Subcutaneous abdominal adipose tissue (tissue), 5 donors: ENCODE data around the gene MANEAL.
"Not testable (repeated sequence)": the region's sequence is repeated elsewhere in the genome, so short reads cannot be mapped to it uniquely, and the experiment has no call there.

Experiments
- H3K27ac ChIP-seq: one replicate; pipeline ENCODE4 v1.7.0; 2013; ENCODE audit warnings: low read depth, mild to moderate bottlenecking, inconsistent platforms, low read length, moderate library complexity
- H3K27me3 ChIP-seq, 5 donors: one replicate each; pipeline ENCODE4 v1.7.0; 2013; ENCODE audit warnings: low read length in 5 of 5, inconsistent platforms in 1 of 5; ENCODE audit not compliant: control insufficient read depth in 5 of 5, insufficient read depth in 4 of 5
- H3K36me3 ChIP-seq, 5 donors: one replicate each; pipeline ENCODE4 v1.7.0; 2013; ENCODE audit warnings: low read length in 5 of 5; ENCODE audit not compliant: control insufficient read depth in 5 of 5, insufficient read depth in 5 of 5
- H3K4me1 ChIP-seq, 5 donors: one replicate each; pipeline ENCODE4 v1.7.0; 2013; ENCODE audit warnings: low read length in 5 of 5, mild to moderate bottlenecking in 3 of 5, moderate library complexity in 1 of 5; ENCODE audit not compliant: control insufficient read depth in 5 of 5, insufficient read depth in 5 of 5
- H3K4me3 ChIP-seq, 5 donors: one replicate each; pipeline ENCODE4 v1.7.0; 2013; ENCODE audit warnings: low read length in 5 of 5, low read depth in 1 of 5
- H3K9ac ChIP-seq, 5 donors: one replicate each; pipeline ENCODE4 v1.7.0; 2013; ENCODE audit warnings: low read length in 5 of 5, mild to moderate bottlenecking in 4 of 5, moderate library complexity in 3 of 5
- H3K9me3 ChIP-seq, 5 donors: one replicate each; pipeline ENCODE4 v1.7.0; 2013; ENCODE audit warnings: low read length in 5 of 5; ENCODE audit not compliant: control insufficient read depth in 5 of 5
- donor health status: healthy.
- donor health status: healthy.
- donor health status: healthy.
- donor health status: healthy.
- donor health status: healthy.

The MANEAL gene

GRCh38 chr1:37761416-37762095 is 32.1 kb upstream of the MANEAL start:
- Histone ChIP-seq H3K4me3 (no peak overlapping the region), H3K27me3 (peaks cover 36 to 77% (median 55%) of the 10 kb centered on the region in 5 donors), H3K27ac (no peak overlapping the region), H3K9ac (no peak overlapping the region), H3K36me3 (no peaks in the 10 kb centered on the region), H3K4me1 (peaks cover 0 to 5% (median 0%) of the 10 kb centered on the region in 5 donors), H3K9me3 (peaks cover 0 to 3% (median 0%) of the 10 kb centered on the region in 5 donors)

- H3K36me3 ChIP-seq = no peaks in the 10 kb centered on the region
- peaks cover 0 to 5% (median 0%) of the 10 kb centered on the region in 5 donors for H3K4me1 ChIP-seq
- no peak overlapping the region for H3K9ac ChIP-seq
- H3K9me3 ChIP-seq = peaks cover 0 to 3% (median 0%) of the 10 kb centered on the region in 5 donors
- H3K27me3 ChIP-seq = peaks cover 42 to 80% (median 57%) of the 10 kb centered on the region in 5 donors
- H3K4me3 ChIP-seq = no peak overlapping the region
- no peak overlapping the region for H3K27ac ChIP-seq
These were observed 31.1 kb upstream of the MANEAL start for GRCh38 chr1:37762516-37762915.

DNA sequence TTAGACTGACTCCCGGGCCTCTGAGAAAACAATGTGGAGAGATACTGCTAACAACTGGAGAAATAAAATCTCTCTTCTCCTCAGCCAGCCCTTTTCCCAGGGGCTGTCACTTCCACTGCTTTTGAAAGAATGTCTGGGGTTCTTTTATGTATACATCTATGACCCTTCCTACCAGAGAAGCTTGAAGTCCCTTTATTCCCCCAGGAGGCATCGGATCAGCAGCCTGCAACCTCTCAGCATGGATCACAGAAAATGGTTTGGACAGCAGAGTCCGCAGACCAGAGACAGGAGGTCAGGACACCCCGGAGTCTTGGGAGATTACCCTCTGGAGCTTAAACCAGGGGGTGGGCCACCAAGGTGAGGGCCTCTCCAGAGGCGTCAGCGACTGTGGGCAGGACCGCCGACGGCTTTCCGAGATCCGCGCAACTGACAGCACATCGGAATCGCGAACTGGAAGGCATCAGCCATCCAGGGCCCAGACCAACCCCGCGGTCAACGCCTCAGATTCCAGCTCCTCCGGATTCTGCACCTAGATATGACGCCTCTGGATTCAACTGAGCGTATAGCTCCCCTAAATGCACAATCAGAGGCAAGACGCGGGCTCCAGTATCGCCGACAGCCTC is 29.7 kb upstream of the MANEAL start:
- H3K4me1 ChIP-seq = peaks cover 0 to 5% (median 0%) of the 10 kb centered on the region in 5 donors

DNA sequence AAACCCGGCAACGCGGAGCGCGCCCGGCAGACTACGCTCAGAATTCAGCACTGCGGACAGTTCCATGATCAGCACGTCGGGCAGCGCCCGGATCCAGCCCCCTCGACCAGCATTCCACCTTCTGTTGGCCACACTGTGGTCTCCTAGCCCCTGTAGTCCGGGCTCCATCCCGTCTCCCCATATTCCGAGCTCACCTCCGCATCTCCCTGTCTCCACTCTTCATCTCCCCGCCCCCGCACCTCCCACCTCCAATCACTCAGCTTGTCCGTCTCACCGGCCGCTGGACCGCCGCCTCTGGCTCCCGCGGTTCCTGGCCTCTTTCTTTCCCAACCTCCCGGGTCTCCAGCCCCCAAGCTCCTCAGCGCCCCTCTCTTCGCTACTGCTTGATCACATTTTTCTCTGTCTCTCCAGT is 29.2 kb upstream of the MANEAL start:
- H3K27ac ChIP-seq = no peak overlapping the region
- no peak overlapping the region for H3K4me3 ChIP-seq
- no peak overlapping the region for H3K9ac ChIP-seq
- no peaks in the 10 kb centered on the region for H3K36me3 ChIP-seq
- peaks cover 0 to 5% (median 0%) of the 10 kb centered on the region in 5 donors for H3K4me1 ChIP-seq
- H3K27me3 ChIP-seq = peaks cover 42 to 76% (median 52%) of the 10 kb centered on the region in 5 donors
- peaks cover 0 to 3% (median 0%) of the 10 kb centered on the region in 5 donors for H3K9me3 ChIP-seq

More for the DNA sequence above, 29.7 kb upstream of the MANEAL start:
- no peaks in the 10 kb centered on the region for H3K36me3 ChIP-seq
- H3K27ac ChIP-seq = no peak overlapping the region
- no peak overlapping the region for H3K4me3 ChIP-seq
- H3K27me3 ChIP-seq = peaks cover 42 to 81% (median 52%) of the 10 kb centered on the region in 5 donors
- no peak overlapping the region for H3K9ac ChIP-seq
- H3K9me3 ChIP-seq = peaks cover 0 to 3% (median 0%) of the 10 kb centered on the region in 5 donors

DNA sequence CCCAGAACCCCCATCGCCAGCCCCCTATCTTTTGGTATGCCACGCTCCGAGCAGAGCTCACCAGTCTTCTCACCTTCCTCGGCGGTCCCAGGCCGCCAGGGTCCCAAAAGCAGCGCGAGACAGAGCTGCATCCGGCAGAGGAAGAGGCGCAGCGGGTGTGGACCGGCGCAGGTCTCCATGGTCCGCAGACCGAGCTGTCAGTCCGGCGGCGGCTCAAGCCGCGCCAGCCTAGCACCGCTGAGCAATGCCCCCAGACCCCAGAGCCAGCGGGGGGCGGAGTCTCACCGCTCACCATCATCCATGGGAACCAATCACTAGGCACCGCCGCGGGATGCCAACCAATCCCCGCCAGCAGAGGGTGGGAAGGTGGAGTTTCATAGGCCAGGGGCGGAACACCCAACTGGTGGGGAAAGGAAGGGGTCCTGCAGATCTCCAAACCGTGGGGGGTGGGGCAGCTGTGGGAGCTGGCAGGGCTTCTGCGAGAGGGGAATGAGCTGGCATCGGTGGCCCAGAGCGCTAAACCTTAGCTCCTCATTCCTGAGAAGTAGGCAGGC is 28.7 kb upstream of the MANEAL start, which contains the start of gene EPHA10:
EPHA10 (minus strand) TSS at position 233 of the 554 bp plus-strand sequence; CDS start at position 179, 54 bp downstream.
- H3K4me1 ChIP-seq = peaks cover 0 to 5% (median 0%) of the 10 kb centered on the region in 5 donors
- H3K4me3 ChIP-seq = no peak within 1 kb of the TSS
- peaks cover 42 to 71% (median 52%) of the 10 kb centered on the region in 5 donors for H3K27me3 ChIP-seq
- H3K9me3 ChIP-seq = peaks cover 0 to 3% (median 0%) of the 10 kb centered on the region in 5 donors
- H3K9ac ChIP-seq = no peak within 1 kb of the TSS
- H3K36me3 ChIP-seq = no peaks in the 10 kb centered on the region
- H3K27ac ChIP-seq = no peak within 1 kb of the TSS

DNA sequence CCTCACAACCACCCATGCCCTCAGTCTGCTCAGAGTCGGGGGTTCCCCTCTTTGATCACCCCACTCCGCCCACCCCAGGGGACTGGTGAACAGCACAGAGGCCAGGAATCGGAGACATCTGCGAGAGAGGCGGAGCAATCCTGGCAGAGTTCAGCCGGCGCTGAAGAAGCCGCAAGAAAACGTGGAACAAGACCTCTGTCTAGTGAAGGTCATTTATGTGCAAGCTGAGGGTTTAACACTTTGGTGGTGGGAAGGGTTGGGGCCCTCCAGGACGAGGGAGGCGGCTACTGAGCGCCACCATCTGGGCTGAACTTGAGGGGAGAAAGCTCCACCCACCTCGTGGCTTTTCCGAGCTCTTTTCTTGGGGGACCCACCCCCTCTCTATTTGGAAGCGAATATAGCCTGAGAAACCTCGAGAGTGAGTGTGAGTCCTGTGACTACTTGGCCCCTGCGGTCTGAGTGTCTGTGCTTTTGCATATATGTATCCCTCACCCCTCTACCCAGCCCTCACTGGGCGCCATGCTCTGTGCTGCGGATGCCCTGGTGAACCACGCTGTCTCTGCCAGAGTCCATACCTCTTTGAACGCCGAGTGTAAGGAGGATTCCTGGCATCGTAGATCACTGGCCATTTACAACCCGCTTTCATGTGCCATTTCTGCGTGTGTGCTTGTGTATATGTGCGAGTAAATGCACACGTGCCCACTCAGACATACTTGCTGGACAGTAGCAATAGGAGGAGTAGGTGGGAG is 27.6 kb upstream of the MANEAL start:
- Histone ChIP-seq H3K4me1 (peaks cover 0 to 5% (median 0%) of the 10 kb centered on the region in 5 donors), H3K4me3 (no peak overlapping the region), H3K9me3 (peaks cover 0 to 3% (median 0%) of the 10 kb centered on the region in 5 donors), H3K36me3 (no peaks in the 10 kb centered on the region), H3K9ac (no peak overlapping the region), H3K27me3 (peaks cover 42 to 67% (median 52%) of the 10 kb centered on the region in 5 donors), H3K27ac (no peak overlapping the region)

GRCh38 chr1:37767488-37767887 is 26.2 kb upstream of the MANEAL start:
- Histone ChIP-seq H3K9ac (no peak overlapping the region), H3K27me3 (peaks cover 33 to 53% (median 42%) of the 10 kb centered on the region in 5 donors), H3K36me3 (no peaks in the 10 kb centered on the region), H3K27ac (no peak overlapping the region), H3K4me3 (no peak overlapping the region), H3K4me1 (peaks cover 0 to 5% (median 0%) of the 10 kb centered on the region in 5 donors), H3K9me3 (peaks cover 0 to 2% (median 0%) of the 10 kb centered on the region in 5 donors)

DNA sequence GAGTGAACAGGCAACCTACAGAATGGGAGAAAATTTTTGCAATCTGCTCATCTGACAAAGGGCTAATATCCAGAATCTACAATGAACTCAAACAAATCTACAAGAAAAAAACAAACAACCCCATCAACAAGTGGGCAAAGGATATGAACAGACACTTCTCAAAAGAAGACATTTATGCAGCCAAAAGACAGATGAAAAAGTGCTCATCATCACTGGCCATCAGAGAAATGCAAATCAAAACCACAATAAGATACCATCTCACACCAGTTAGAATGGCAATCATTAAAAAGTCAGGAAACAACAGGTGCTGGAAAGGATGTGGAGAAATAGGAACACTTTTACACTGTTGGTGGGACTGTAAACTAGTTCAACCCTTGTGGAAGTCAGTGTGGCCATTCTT is 22.2 kb upstream of the MANEAL start:
- not testable (repeated sequence) for H3K9me3 ChIP-seq, H3K9ac ChIP-seq, H3K4me1 ChIP-seq, H3K27ac ChIP-seq, H3K4me3 ChIP-seq, H3K36me3 ChIP-seq
- H3K27me3 ChIP-seq = peaks cover 4 to 15% (median 7%) of the 10 kb centered on the region in 5 donors

GRCh38 chr1:37776946-37777516 is 16.6 kb upstream of the MANEAL start:
- Histone ChIP-seq H3K27me3 (peaks cover 0 to 18% (median 6%) of the 10 kb centered on the region in 5 donors), H3K9ac (no peak overlapping the region)

More at GRCh38 chr1:37776946-37777516, 16.6 kb upstream of the MANEAL start:
- Histone ChIP-seq H3K9me3 (peaks cover 0 to 9% (median 0%) of the 10 kb centered on the region in 5 donors), H3K36me3 (no peaks in the 10 kb centered on the region), H3K27ac (no peak overlapping the region), H3K4me3 (no peak overlapping the region), H3K4me1 (no peaks in the 10 kb centered on the region)
